Vagina (tissue), 2 donors: Measurements from ENCODE around the gene ANKRD44.

ENCODE experiments used
- POLR2AphosphoS5 ChIP-seq, 2 donors: sonication (generic); formaldehyde crosslinking; IDR thresholded peaks; one replicate each; pipeline ENCODE4 v1.9.0; 2017; ENCODE audit warnings: antibody characterized with exemption in 2 of 2, mild to moderate bottlenecking in 2 of 2, low read depth in 1 of 2; ENCODE audit not compliant: insufficient read depth in 1 of 2
- TF ChIP-seq, protein P1 (sequence below), 3 experiments: fragments of 450-650 bp in 2 of 3; fragments of 200-600 bp in 1 of 3; sonication (generic) in 1 of 3; IDR thresholded peaks; one replicate each; pipeline ENCODE4 v1.5.1; 2017 to 2019; ENCODE audit warnings: antibody characterized with exemption in 3 of 3, mild to moderate bottlenecking in 2 of 3, moderate library complexity in 2 of 3

DNA sequence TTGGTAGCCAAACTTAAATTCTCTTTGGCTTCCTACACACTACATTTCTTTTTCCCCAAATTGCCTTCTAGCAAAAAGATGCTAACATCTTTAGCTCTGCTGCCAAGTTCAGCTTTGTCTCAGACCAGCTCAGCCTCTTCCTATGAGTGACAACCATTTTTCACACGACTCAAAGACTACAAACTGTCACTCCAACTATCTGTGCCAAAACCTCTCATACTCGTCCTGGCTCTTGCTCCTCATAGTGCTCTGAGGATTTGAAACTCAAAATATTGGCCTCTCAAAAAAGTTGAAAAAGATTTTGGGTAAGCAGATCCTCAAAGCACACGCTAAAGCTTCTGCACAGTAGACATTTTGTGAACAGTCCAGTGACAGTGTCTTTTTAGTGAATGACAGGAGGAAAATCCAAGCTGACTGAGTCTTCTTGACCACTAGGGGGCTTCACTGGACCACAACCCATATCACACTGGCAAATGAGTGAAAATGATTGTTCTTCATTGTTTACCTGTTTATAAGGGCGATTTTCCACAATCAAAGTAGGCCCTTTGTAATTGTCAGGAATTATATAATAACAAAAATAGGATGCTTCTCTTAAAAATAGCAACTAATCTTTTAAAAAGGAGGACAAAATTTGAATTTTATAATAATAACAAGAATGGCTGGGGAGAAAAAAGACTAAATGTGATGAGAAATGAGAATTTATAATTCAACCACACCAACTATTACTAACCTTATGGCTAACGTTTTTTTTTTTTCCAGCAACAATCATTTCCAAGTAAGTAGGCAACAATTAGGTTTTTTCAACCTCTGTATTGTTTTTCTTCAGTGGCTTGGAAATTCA, 298.6 kb downstream of the ANKRD44 start:
- TF ChIP-seq, protein P1, sequence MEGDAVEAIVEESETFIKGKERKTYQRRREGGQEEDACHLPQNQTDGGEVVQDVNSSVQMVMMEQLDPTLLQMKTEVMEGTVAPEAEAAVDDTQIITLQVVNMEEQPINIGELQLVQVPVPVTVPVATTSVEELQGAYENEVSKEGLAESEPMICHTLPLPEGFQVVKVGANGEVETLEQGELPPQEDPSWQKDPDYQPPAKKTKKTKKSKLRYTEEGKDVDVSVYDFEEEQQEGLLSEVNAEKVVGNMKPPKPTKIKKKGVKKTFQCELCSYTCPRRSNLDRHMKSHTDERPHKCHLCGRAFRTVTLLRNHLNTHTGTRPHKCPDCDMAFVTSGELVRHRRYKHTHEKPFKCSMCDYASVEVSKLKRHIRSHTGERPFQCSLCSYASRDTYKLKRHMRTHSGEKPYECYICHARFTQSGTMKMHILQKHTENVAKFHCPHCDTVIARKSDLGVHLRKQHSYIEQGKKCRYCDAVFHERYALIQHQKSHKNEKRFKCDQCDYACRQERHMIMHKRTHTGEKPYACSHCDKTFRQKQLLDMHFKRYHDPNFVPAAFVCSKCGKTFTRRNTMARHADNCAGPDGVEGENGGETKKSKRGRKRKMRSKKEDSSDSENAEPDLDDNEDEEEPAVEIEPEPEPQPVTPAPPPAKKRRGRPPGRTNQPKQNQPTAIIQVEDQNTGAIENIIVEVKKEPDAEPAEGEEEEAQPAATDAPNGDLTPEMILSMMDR (IDR thresholded peaks at IDR 0.05), result peak; percentile 38 to 71 (median 62)
- TF ChIP-seq POLR2AphosphoS5 (IDR thresholded peaks at IDR 0.05; ENCODE audit: insufficient read depth in 1 of 2, low read depth in 1 of 2), result no peak
